ENCODE data around the gene CCBE1.

- TF ChIP-seq CTCF (IDR thresholded peaks at IDR 0.05): no peak
- TF ChIP-seq E2F6 (IDR thresholded peaks at IDR 0.05; ENCODE audit: borderline replicate concordance, low read depth): no peak
- TF ChIP-seq, protein P1, sequence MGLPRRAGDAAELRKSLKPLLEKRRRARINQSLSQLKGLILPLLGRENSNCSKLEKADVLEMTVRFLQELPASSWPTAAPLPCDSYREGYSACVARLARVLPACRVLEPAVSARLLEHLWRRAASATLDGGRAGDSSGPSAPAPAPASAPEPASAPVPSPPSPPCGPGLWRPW (IDR thresholded peaks at IDR 0.05): no peak
- TF ChIP-seq, protein P2, sequence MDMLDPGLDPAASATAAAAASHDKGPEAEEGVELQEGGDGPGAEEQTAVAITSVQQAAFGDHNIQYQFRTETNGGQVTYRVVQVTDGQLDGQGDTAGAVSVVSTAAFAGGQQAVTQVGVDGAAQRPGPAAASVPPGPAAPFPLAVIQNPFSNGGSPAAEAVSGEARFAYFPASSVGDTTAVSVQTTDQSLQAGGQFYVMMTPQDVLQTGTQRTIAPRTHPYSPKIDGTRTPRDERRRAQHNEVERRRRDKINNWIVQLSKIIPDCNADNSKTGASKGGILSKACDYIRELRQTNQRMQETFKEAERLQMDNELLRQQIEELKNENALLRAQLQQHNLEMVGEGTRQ (IDR thresholded peaks at IDR 0.05): no peak
- TF ChIP-seq, protein P3, sequence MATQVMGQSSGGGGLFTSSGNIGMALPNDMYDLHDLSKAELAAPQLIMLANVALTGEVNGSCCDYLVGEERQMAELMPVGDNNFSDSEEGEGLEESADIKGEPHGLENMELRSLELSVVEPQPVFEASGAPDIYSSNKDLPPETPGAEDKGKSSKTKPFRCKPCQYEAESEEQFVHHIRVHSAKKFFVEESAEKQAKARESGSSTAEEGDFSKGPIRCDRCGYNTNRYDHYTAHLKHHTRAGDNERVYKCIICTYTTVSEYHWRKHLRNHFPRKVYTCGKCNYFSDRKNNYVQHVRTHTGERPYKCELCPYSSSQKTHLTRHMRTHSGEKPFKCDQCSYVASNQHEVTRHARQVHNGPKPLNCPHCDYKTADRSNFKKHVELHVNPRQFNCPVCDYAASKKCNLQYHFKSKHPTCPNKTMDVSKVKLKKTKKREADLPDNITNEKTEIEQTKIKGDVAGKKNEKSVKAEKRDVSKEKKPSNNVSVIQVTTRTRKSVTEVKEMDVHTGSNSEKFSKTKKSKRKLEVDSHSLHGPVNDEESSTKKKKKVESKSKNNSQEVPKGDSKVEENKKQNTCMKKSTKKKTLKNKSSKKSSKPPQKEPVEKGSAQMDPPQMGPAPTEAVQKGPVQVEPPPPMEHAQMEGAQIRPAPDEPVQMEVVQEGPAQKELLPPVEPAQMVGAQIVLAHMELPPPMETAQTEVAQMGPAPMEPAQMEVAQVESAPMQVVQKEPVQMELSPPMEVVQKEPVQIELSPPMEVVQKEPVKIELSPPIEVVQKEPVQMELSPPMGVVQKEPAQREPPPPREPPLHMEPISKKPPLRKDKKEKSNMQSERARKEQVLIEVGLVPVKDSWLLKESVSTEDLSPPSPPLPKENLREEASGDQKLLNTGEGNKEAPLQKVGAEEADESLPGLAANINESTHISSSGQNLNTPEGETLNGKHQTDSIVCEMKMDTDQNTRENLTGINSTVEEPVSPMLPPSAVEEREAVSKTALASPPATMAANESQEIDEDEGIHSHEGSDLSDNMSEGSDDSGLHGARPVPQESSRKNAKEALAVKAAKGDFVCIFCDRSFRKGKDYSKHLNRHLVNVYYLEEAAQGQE (IDR thresholded peaks at IDR 0.05): no peak
- TF ChIP-seq CBX8 (IDR thresholded peaks at IDR 0.05): no peak
- no peak for TF ChIP-seq CEBPB (IDR thresholded peaks at IDR 0.05)
- TF ChIP-seq POLR2AphosphoS2 (conservative IDR thresholded peaks at IDR 0.05; ENCODE audit: low read length): no peak
- TF ChIP-seq SMC3 (IDR thresholded peaks at IDR 0.05): no peak
- TF ChIP-seq, protein P4, sequence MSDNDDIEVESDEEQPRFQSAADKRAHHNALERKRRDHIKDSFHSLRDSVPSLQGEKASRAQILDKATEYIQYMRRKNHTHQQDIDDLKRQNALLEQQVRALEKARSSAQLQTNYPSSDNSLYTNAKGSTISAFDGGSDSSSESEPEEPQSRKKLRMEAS (IDR thresholded peaks at IDR 0.05): no peak
- no peak for TF ChIP-seq EP300 (IDR thresholded peaks at IDR 0.05)
These were observed 72.9 kb downstream of the CCBE1 start for GRCh38 chr18:59624369-59624765.
